ENCODE measurements around the gene THUMPD3. TPM values are rescaled to one million over a fixed set of nuclear protein-coding genes. Genes with fewer than 3 reads are reported as not detected.

THUMPD3 gene
- total and polyA plus RNA-seq, 4 donors = 20.1 to 24.5 (median 21.6) TPM

GRCh38 chr3:9405756-9406155, 42.9 kb downstream of the THUMPD3 start:
- TF ChIP-seq RAD21 (IDR thresholded peaks at IDR 0.05) (no peak), JUND (IDR thresholded peaks at IDR 0.05) (no peak), FOXA2 (IDR thresholded peaks at IDR 0.05) (no peak), MAX (IDR thresholded peaks at IDR 0.05) (no peak)
- H3K36me3 ChIP-seq (ENCODE audit: control insufficient read depth in 4 of 4, insufficient read depth in 3 of 4, low read depth in 1 of 4, low read length in 3 of 4) = no peaks in the 10 kb centered on the region
- no peak overlapping the region for H3K27ac ChIP-seq (ENCODE audit: low read depth in 1 of 2, low read length in 2 of 2)
- DNase-seq (ENCODE audit: low spot score) = no peak
- H3K9me3 ChIP-seq (ENCODE audit: control insufficient read depth in 4 of 4, low read length in 3 of 4) = no peaks in the 10 kb centered on the region
- WGBS = 47% methylated on average over 3 of the region's 3 CpGs
- H3K9ac ChIP-seq (ENCODE audit: low read depth in 1 of 2, low read length in 2 of 2) = no peak overlapping the region
- H3K4me1 ChIP-seq (ENCODE audit: control insufficient read depth in 4 of 4, insufficient read depth in 4 of 4, low read length in 3 of 4) = peaks cover 15 to 63% (median 54%) of the 10 kb centered on the region in 4 donors
- H3K4me3 ChIP-seq (ENCODE audit: low read depth in 1 of 3, low read length in 3 of 3) = no peak overlapping the region
- H3K27me3 ChIP-seq (ENCODE audit: control insufficient read depth in 4 of 4, insufficient read depth in 4 of 4, low read length in 3 of 4) = no peaks in the 10 kb centered on the region

GRCh38 chr3:9406856-9407626, 44.2 kb downstream of the THUMPD3 start:
- WGBS = 87% methylated on average over 7 of the region's 7 CpGs
- H3K9ac ChIP-seq (ENCODE audit: low read depth in 1 of 2, low read length in 2 of 2) = no peak overlapping the region
- no peak for DNase-seq (ENCODE audit: low spot score)
- no peaks in the 10 kb centered on the region for H3K27me3 ChIP-seq (ENCODE audit: control insufficient read depth in 4 of 4, insufficient read depth in 4 of 4, low read length in 3 of 4)
- no peak overlapping the region for H3K27ac ChIP-seq (ENCODE audit: low read depth in 1 of 2, low read length in 2 of 2)
- no peaks in the 10 kb centered on the region for H3K36me3 ChIP-seq (ENCODE audit: control insufficient read depth in 4 of 4, insufficient read depth in 3 of 4, low read depth in 1 of 4, low read length in 3 of 4)
- H3K4me1 ChIP-seq (ENCODE audit: control insufficient read depth in 4 of 4, insufficient read depth in 4 of 4, low read length in 3 of 4) = peaks cover 17 to 60% (median 45%) of the 10 kb centered on the region in 4 donors
- H3K4me3 ChIP-seq (ENCODE audit: low read depth in 1 of 3, low read length in 3 of 3) = no peak overlapping the region
- no peaks in the 10 kb centered on the region for H3K9me3 ChIP-seq (ENCODE audit: control insufficient read depth in 4 of 4, low read length in 3 of 4)
- TF ChIP-seq FOXA2 (IDR thresholded peaks at IDR 0.05) = no peak
- TF ChIP-seq NR2F2 (IDR thresholded peaks at IDR 0.05) = no peak
- no peak for TF ChIP-seq EGR1 (IDR thresholded peaks at IDR 0.05; ENCODE audit: low read depth in 2 of 2)

GRCh38 chr3:9408061-9408460, 45.2 kb downstream of the THUMPD3 start:
- no peak for TF ChIP-seq MAX (IDR thresholded peaks at IDR 0.05)
- no peak for TF ChIP-seq JUND (IDR thresholded peaks at IDR 0.05)
- no peak for TF ChIP-seq NR2F2 (IDR thresholded peaks at IDR 0.05)
- no peak for TF ChIP-seq REST (IDR thresholded peaks at IDR 0.05)
- no peak for TF ChIP-seq FOXA2 (IDR thresholded peaks at IDR 0.05)
- no peak for TF ChIP-seq ZBTB33 (IDR thresholded peaks at IDR 0.05)
- no peak for TF ChIP-seq GABPA (IDR thresholded peaks at IDR 0.05 in 1 of 2, conservative IDR thresholded peaks at IDR 0.05 in 1 of 2)
- TF ChIP-seq RAD21 (IDR thresholded peaks at IDR 0.05) = no peak
- TF ChIP-seq YY1 (IDR thresholded peaks at IDR 0.05) = no peak
- TF ChIP-seq ATF3 (IDR thresholded peaks at IDR 0.05) = no peak
- no peak for TF ChIP-seq TAF1 (conservative IDR thresholded peaks at IDR 0.05)
- no peak for TF ChIP-seq HNF4A (conservative IDR thresholded peaks at IDR 0.05)
- TF ChIP-seq RXRA (IDR thresholded peaks at IDR 0.05) = no peak
- no peak for TF ChIP-seq SP1 (IDR thresholded peaks at IDR 0.05)
- TF ChIP-seq CTCF (IDR thresholded peaks at IDR 0.05; ENCODE audit: low read depth, low read length, missing input control) = no peak
- WGBS = 92% methylated on average over 6 of the region's 6 CpGs
- no peaks in the 10 kb centered on the region for H3K36me3 ChIP-seq (ENCODE audit: control insufficient read depth in 4 of 4, insufficient read depth in 3 of 4, low read depth in 1 of 4, low read length in 3 of 4)
- no peak overlapping the region for H3K4me3 ChIP-seq (ENCODE audit: low read depth in 1 of 3, low read length in 3 of 3)
- no peaks in the 10 kb centered on the region for H3K27me3 ChIP-seq (ENCODE audit: control insufficient read depth in 4 of 4, insufficient read depth in 4 of 4, low read length in 3 of 4)
- H3K9me3 ChIP-seq (ENCODE audit: control insufficient read depth in 4 of 4, low read length in 3 of 4) = no peaks in the 10 kb centered on the region
- DNase-seq (ENCODE audit: low spot score) = no peak
- H3K27ac ChIP-seq (ENCODE audit: low read depth in 1 of 2, low read length in 2 of 2) = no peak overlapping the region
- peaks cover 19 to 58% (median 38%) of the 10 kb centered on the region in 4 donors for H3K4me1 ChIP-seq (ENCODE audit: control insufficient read depth in 4 of 4, insufficient read depth in 4 of 4, low read length in 3 of 4)
- no peak overlapping the region for H3K9ac ChIP-seq (ENCODE audit: low read depth in 1 of 2, low read length in 2 of 2)
